ENCODE results near the gene MYO15A. TPM values are rescaled to one million over a fixed set of nuclear protein-coding genes. Genes with fewer than 3 reads are reported as not detected.

Gene MYO15A
- total RNA-seq, 1 experiment from 2014 or later: 2.8 TPM

- TF ChIP-seq, protein P1, sequence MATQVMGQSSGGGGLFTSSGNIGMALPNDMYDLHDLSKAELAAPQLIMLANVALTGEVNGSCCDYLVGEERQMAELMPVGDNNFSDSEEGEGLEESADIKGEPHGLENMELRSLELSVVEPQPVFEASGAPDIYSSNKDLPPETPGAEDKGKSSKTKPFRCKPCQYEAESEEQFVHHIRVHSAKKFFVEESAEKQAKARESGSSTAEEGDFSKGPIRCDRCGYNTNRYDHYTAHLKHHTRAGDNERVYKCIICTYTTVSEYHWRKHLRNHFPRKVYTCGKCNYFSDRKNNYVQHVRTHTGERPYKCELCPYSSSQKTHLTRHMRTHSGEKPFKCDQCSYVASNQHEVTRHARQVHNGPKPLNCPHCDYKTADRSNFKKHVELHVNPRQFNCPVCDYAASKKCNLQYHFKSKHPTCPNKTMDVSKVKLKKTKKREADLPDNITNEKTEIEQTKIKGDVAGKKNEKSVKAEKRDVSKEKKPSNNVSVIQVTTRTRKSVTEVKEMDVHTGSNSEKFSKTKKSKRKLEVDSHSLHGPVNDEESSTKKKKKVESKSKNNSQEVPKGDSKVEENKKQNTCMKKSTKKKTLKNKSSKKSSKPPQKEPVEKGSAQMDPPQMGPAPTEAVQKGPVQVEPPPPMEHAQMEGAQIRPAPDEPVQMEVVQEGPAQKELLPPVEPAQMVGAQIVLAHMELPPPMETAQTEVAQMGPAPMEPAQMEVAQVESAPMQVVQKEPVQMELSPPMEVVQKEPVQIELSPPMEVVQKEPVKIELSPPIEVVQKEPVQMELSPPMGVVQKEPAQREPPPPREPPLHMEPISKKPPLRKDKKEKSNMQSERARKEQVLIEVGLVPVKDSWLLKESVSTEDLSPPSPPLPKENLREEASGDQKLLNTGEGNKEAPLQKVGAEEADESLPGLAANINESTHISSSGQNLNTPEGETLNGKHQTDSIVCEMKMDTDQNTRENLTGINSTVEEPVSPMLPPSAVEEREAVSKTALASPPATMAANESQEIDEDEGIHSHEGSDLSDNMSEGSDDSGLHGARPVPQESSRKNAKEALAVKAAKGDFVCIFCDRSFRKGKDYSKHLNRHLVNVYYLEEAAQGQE (IDR thresholded peaks at IDR 0.05; ENCODE audit: low read depth): no peak
- no peak for TF ChIP-seq YY1 (IDR thresholded peaks at IDR 0.05; ENCODE audit: extremely low read depth, insufficient replicate concordance, low read depth, low read length)
Measured at GRCh38 chr17:18173740-18174139, 65.2 kb downstream of the MYO15A start (continued).

DNA sequence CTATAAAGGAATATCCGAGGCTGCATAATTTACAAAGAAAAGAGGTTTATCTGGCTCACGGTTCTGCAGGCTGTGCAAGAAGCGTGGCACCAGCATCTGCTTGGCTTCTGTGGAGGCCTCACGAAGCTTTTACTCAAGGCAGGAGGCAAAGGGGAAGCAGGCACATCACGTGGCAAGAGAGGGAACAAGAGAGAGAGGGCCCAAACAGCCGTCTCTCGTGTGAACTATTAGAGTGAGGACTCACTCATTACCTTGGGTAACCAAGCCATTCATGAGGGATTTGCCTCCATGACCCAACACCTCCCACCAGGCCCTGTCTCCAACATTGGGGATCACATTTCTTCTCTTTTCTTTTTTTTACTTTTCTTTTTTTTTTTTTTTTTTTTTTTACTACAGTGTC is 67.6 kb downstream of the MYO15A start:
- no TSS peak for BruUV-seq (replicated peaks)
- TF ChIP-seq ELF1 (IDR thresholded peaks at IDR 0.05; ENCODE audit: borderline replicate concordance, low read depth) (no peak), RAD21 (IDR thresholded peaks at IDR 0.05; ENCODE audit: low read depth) (no peak), MAX (IDR thresholded peaks at IDR 0.05) (no peak), EZH2 (IDR thresholded peaks at IDR 0.05) (no peak), POLR2AphosphoS5 (IDR thresholded peaks at IDR 0.05; ENCODE audit: low read depth, low read length) (no peak), YY1 (IDR thresholded peaks at IDR 0.05; ENCODE audit: extremely low read depth, insufficient replicate concordance, low read depth, low read length) (no peak), SIN3A (IDR thresholded peaks at IDR 0.05; ENCODE audit: low read depth) (no peak), EZH2phosphoT487 (IDR thresholded peaks at IDR 0.05; ENCODE audit: borderline replicate concordance) (no peak), CBX3 (IDR thresholded peaks at IDR 0.05; ENCODE audit: low read depth) (no peak), ZBTB33 (IDR thresholded peaks at IDR 0.05; ENCODE audit: extremely low read depth, insufficient replicate concordance, low read length) (no peak), EGR1 (IDR thresholded peaks at IDR 0.05; ENCODE audit: low read depth) (no peak), SRF (IDR thresholded peaks at IDR 0.05; ENCODE audit: low read depth) (no peak), TCF7L2 (IDR thresholded peaks at IDR 0.05; ENCODE audit: borderline replicate concordance, extremely low read depth, insufficient read depth, insufficient read length) (no peak), ZNF274 (IDR thresholded peaks at IDR 0.05; ENCODE audit: low read depth, low read length) (no peak)
- TF ChIP-seq, protein P2, sequence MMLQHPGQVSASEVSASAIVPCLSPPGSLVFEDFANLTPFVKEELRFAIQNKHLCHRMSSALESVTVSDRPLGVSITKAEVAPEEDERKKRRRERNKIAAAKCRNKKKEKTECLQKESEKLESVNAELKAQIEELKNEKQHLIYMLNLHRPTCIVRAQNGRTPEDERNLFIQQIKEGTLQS (IDR thresholded peaks at IDR 0.05): no peak
- TF ChIP-seq, protein P1 (IDR thresholded peaks at IDR 0.05; ENCODE audit: low read depth): no peak

More for the DNA sequence above, 67.6 kb downstream of the MYO15A start:
- Histone ChIP-seq H2AFZ (ENCODE audit: low read depth, low read length, poor library complexity, severe bottlenecking) (no peak overlapping the region), H3K9me2 (ENCODE audit: insufficient read depth) (no peaks in the 10 kb centered on the region), H3K79me2 (ENCODE audit: insufficient read depth, low read length) (no peaks in the 10 kb centered on the region), H3K9me3 (ENCODE audit: control insufficient read depth in 1 of 2, insufficient read depth in 1 of 2, low read depth in 1 of 2, low read length in 2 of 2) (no peaks in the 10 kb centered on the region), H3K36me3 (ENCODE audit: control insufficient read depth in 1 of 2, insufficient read depth in 2 of 2, low read length in 2 of 2) (no peaks in the 10 kb centered on the region), H3K27ac (ENCODE audit: low read depth, low read length) (no peak overlapping the region), H3K27me3 (ENCODE audit: insufficient read depth, low read length) (no peaks in the 10 kb centered on the region), H4K20me1 (ENCODE audit: insufficient read depth) (no peaks in the 10 kb centered on the region), H3K4me3 (replicated peaks in 1 of 2; ENCODE audit: low read depth in 1 of 2, low read length in 2 of 2) (no peak overlapping the region), H3K9ac (ENCODE audit: low read length) (no peak overlapping the region), H3K4me2 (ENCODE audit: low read length) (no peak overlapping the region), H3K4me1 (ENCODE audit: control insufficient read depth in 1 of 2, insufficient read depth in 2 of 2, low read length in 2 of 2) (no peaks in the 10 kb centered on the region)
- ChIA-PET CTCF (no interaction called here), RAD21 (ENCODE audit: low non-redundant PET in 1 of 2, low total read pairs in 2 of 2, uncharacterized antibody in 2 of 2, unreplicated experiment in 2 of 2) (no interaction called here), POLR2A (no interaction called here)
- no peak for DNase-seq (ENCODE audit: low read depth, low spot score)
- no peak for ATAC-seq
- intact Hi-C loops (cut with micrococcal nuclease): no loop called here

Measured in HCT116 (cell line).